Measurements from ENCODE around the gene MRPS22.

MRPS22 gene

GRCh38 chr3:139338405-139338804 lies 5.4 kb upstream of the MRPS22 start:
- Mint-ChIP-seq H3K36me3 (peaks cover 0 to 5% of the 10 kb centered on the region in 2 donors), H3K9me3 (peaks cover 3 to 4% of the 10 kb centered on the region in 2 donors), H3K27ac (no peak overlapping the region), H3K27me3 (peaks cover 18 to 39% of the 10 kb centered on the region in 2 donors), H3K4me3 (no peak overlapping the region), H3K4me1 (peaks cover 0 to 3% of the 10 kb centered on the region in 2 donors)
- DNase-seq = no peak
- no peak for ATAC-seq (replicated peaks)

GRCh38 chr3:139339219-139339906 lies 4.5 kb upstream of the MRPS22 start:
- H3K27me3 Mint-ChIP-seq = peaks cover 17 to 32% of the 10 kb centered on the region in 2 donors
- no peak overlapping the region for H3K4me3 Mint-ChIP-seq
- H3K27ac Mint-ChIP-seq = no peak overlapping the region
- peaks cover 0 to 5% of the 10 kb centered on the region in 2 donors for H3K36me3 Mint-ChIP-seq
- ATAC-seq (replicated peaks) (no peak), DNase-seq (no peak)
- H3K9me3 Mint-ChIP-seq = peaks cover 3 to 4% of the 10 kb centered on the region in 2 donors
- peaks cover 0 to 3% of the 10 kb centered on the region in 2 donors for H3K4me1 Mint-ChIP-seq

- Mint-ChIP-seq H3K27me3 (peaks cover 17 to 32% of the 10 kb centered on the region in 2 donors), H3K4me3 (no peak overlapping the region), H3K9me3 (peaks cover 3 to 4% of the 10 kb centered on the region in 2 donors), H3K4me1 (peaks cover 0 to 3% of the 10 kb centered on the region in 2 donors), H3K27ac (no peak overlapping the region), H3K36me3 (peaks cover 0 to 5% of the 10 kb centered on the region in 2 donors)
- ATAC-seq (replicated peaks) (no peak), DNase-seq (no peak)
Observed at GRCh38 chr3:139340784-139341183, 3.0 kb upstream of the MRPS22 start.

- no peak overlapping the region for H3K4me3 Mint-ChIP-seq
- H3K4me1 Mint-ChIP-seq = peaks cover 0 to 3% of the 10 kb centered on the region in 2 donors
- ATAC-seq (replicated peaks) (no peak), DNase-seq (no peak)
- H3K36me3 Mint-ChIP-seq = peaks cover 0 to 5% of the 10 kb centered on the region in 2 donors
- H3K27me3 Mint-ChIP-seq = peaks cover 13 to 32% of the 10 kb centered on the region in 2 donors
- peaks cover 3 to 4% of the 10 kb centered on the region in 2 donors for H3K9me3 Mint-ChIP-seq
- no peak overlapping the region for H3K27ac Mint-ChIP-seq
Observed at GRCh38 chr3:139342054-139342453, 1.8 kb upstream of the MRPS22 start.

- no peak for ATAC-seq (replicated peaks)
- H3K4me1 Mint-ChIP-seq = peaks cover 0 to 7% of the 10 kb centered on the region in 2 donors
- no peak for DNase-seq
- no peak overlapping the region for H3K27ac Mint-ChIP-seq
- H3K27me3 Mint-ChIP-seq = peaks cover 0 to 5% of the 10 kb centered on the region in 2 donors
- no peak overlapping the region for H3K4me3 Mint-ChIP-seq
- H3K36me3 Mint-ChIP-seq = peaks cover 19 to 32% of the 10 kb centered on the region in 2 donors
- peaks cover 3 to 4% of the 10 kb centered on the region in 2 donors for H3K9me3 Mint-ChIP-seq
Observed at GRCh38 chr3:139346771-139347170, 3.0 kb downstream of the MRPS22 start.

- Mint-ChIP-seq H3K27me3 (no peaks in the 10 kb centered on the region), H3K4me3 (no peak overlapping the region), H3K27ac (no peak overlapping the region), H3K36me3 (peaks cover 43 to 67% of the 10 kb centered on the region in 2 donors), H3K9me3 (no peaks in the 10 kb centered on the region), H3K4me1 (peaks cover 15 to 25% of the 10 kb centered on the region in 2 donors)
- ATAC-seq (replicated peaks) = peak; percentile 39 to 52
- DNase-seq = no peak
Observed at GRCh38 chr3:139353920-139354556, 10.2 kb downstream of the MRPS22 start.

- Mint-ChIP-seq H3K9me3 (no peaks in the 10 kb centered on the region), H3K27ac (no peak overlapping the region), H3K4me1 (peaks cover 15 to 30% of the 10 kb centered on the region in 2 donors), H3K36me3 (peaks cover 44 to 64% of the 10 kb centered on the region in 2 donors), H3K27me3 (no peaks in the 10 kb centered on the region), H3K4me3 (no peak overlapping the region)
- no peak for ATAC-seq (replicated peaks)
- DNase-seq = no peak
Observed at GRCh38 chr3:139354661-139355060, 10.8 kb downstream of the MRPS22 start.

- no peak for DNase-seq
- Mint-ChIP-seq H3K4me1 (peaks cover 17 to 31% of the 10 kb centered on the region in 2 donors), H3K36me3 (peaks cover 48 to 66% of the 10 kb centered on the region in 2 donors), H3K9me3 (no peaks in the 10 kb centered on the region), H3K27ac (peak overlapping the region; percentile 70), H3K4me3 (no peak overlapping the region), H3K27me3 (no peaks in the 10 kb centered on the region)
- no peak for ATAC-seq (replicated peaks)
Observed at GRCh38 chr3:139355476-139355875, 11.7 kb downstream of the MRPS22 start.

GRCh38 chr3:139355891-139356290 lies 12.1 kb downstream of the MRPS22 start:
- Mint-ChIP-seq H3K4me3 (no peak overlapping the region), H3K27ac (peak overlapping the region; percentile 70), H3K27me3 (no peaks in the 10 kb centered on the region), H3K4me1 (peaks cover 17 to 35% of the 10 kb centered on the region in 2 donors), H3K9me3 (no peaks in the 10 kb centered on the region), H3K36me3 (peaks cover 48 to 65% of the 10 kb centered on the region in 2 donors)
- DNase-seq (no peak), ATAC-seq (replicated peaks) (no peak)

GRCh38 chr3:139357899-139358298 lies 14.1 kb downstream of the MRPS22 start:
- no peaks in the 10 kb centered on the region for H3K9me3 Mint-ChIP-seq
- DNase-seq (no peak), ATAC-seq (replicated peaks) (peak; percentile 71 to 85)
- peak overlapping the region; percentile 94 for H3K27ac Mint-ChIP-seq
- no peaks in the 10 kb centered on the region for H3K27me3 Mint-ChIP-seq
- H3K4me1 Mint-ChIP-seq = peaks cover 19 to 35% of the 10 kb centered on the region in 2 donors
- peaks cover 36 to 61% of the 10 kb centered on the region in 2 donors for H3K36me3 Mint-ChIP-seq
- H3K4me3 Mint-ChIP-seq = peak overlapping the region; percentile 15 to 62

GRCh38 chr3:139358841-139359562 lies 15.2 kb downstream of the MRPS22 start:
- DNase-seq = no peak
- Mint-ChIP-seq H3K36me3 (peaks cover 32 to 62% of the 10 kb centered on the region in 2 donors), H3K4me3 (no peak overlapping the region), H3K4me1 (peaks cover 15 to 27% of the 10 kb centered on the region in 2 donors), H3K27me3 (no peaks in the 10 kb centered on the region), H3K27ac (peak overlapping the region; percentile 94), H3K9me3 (no peaks in the 10 kb centered on the region)
- peak; percentile 23 to 34 for ATAC-seq (replicated peaks)

- Mint-ChIP-seq H3K9me3 (no peaks in the 10 kb centered on the region), H3K27me3 (no peaks in the 10 kb centered on the region), H3K27ac (peak overlapping the region; percentile 47), H3K4me1 (peaks cover 15 to 20% of the 10 kb centered on the region in 2 donors), H3K4me3 (no peak overlapping the region), H3K36me3 (peaks cover 31 to 57% of the 10 kb centered on the region in 2 donors)
- ATAC-seq (replicated peaks) (no peak), DNase-seq (no peak)
Observed at GRCh38 chr3:139361276-139361675, 17.5 kb downstream of the MRPS22 start.

- H3K27me3 Mint-ChIP-seq = no peaks in the 10 kb centered on the region
- H3K9me3 Mint-ChIP-seq = no peaks in the 10 kb centered on the region
- no peak overlapping the region for H3K27ac Mint-ChIP-seq
- no peak overlapping the region for H3K4me3 Mint-ChIP-seq
- peaks cover 27 to 49% of the 10 kb centered on the region in 2 donors for H3K36me3 Mint-ChIP-seq
- peaks cover 6 to 9% of the 10 kb centered on the region in 2 donors for H3K4me1 Mint-ChIP-seq
- DNase-seq = no peak
- ATAC-seq (replicated peaks) = no peak
Observed at GRCh38 chr3:139364549-139364948, 20.7 kb downstream of the MRPS22 start.

- H3K36me3 Mint-ChIP-seq = peaks cover 18 to 45% of the 10 kb centered on the region in 2 donors
- no peaks in the 10 kb centered on the region for H3K27me3 Mint-ChIP-seq
- DNase-seq = no peak
- no peak overlapping the region for H3K4me3 Mint-ChIP-seq
- no peaks in the 10 kb centered on the region for H3K4me1 Mint-ChIP-seq
- ATAC-seq (replicated peaks) = no peak
- H3K27ac Mint-ChIP-seq = no peak overlapping the region
- H3K9me3 Mint-ChIP-seq = no peaks in the 10 kb centered on the region
Observed at GRCh38 chr3:139374099-139374498, 30.3 kb downstream of the MRPS22 start.
